Endothelial cell (in vitro differentiated cells): ENCODE data around the gene GAB2. TPM values are rescaled to one million over a fixed set of nuclear protein-coding genes. Genes with fewer than 3 reads are reported as not detected.

Source experiments
- DNase-seq: peaks from one replicate; pipeline ENCODE4 v3.0.0; 2021; ENCODE audit warnings: low spot score
- H3K27ac Mint-ChIP-seq: one replicate; pipeline ENCODE4 v1.8.0; 2021; ENCODE audit warnings: mixed read lengths, inconsistent platforms; ENCODE audit not compliant: unreplicated experiment
- H3K27me3 Mint-ChIP-seq: one replicate; pipeline ENCODE4 v1.8.0; 2021; ENCODE audit warnings: mild to moderate bottlenecking, moderate library complexity, mixed read lengths, inconsistent platforms; ENCODE audit not compliant: unreplicated experiment
- H3K36me3 Mint-ChIP-seq: one replicate; pipeline ENCODE4 v1.8.0; 2021; ENCODE audit warnings: mild to moderate bottlenecking, low read depth, mixed read lengths, inconsistent platforms; ENCODE audit not compliant: unreplicated experiment
- H3K4me1 Mint-ChIP-seq: one replicate; pipeline ENCODE4 v1.8.0; 2021; ENCODE audit warnings: mild to moderate bottlenecking, mixed read lengths, inconsistent platforms; ENCODE audit not compliant: unreplicated experiment
- H3K4me3 Mint-ChIP-seq: one replicate; pipeline ENCODE4 v1.8.0; 2021; ENCODE audit warnings: mild to moderate bottlenecking, mixed read lengths, inconsistent platforms; ENCODE audit not compliant: unreplicated experiment
- H3K9me3 Mint-ChIP-seq: one replicate; pipeline ENCODE4 v1.8.0; 2021; ENCODE audit warnings: mixed read lengths, inconsistent platforms; ENCODE audit not compliant: unreplicated experiment
- CTCF ChIP-seq: fragments of 200-600 bp; sonication (generic); IDR thresholded peaks from one replicate; pipeline ENCODE4 v1.5.0; 2021; ENCODE audit warnings: antibody characterized with exemption; ENCODE audit not compliant: unreplicated experiment
- total RNA-seq: library from RNA; stranded (reverse); fragmentation: NEBNext Ultra II Directional; extraction: Animal tissue kit (Norgen Biotek cat#: 25700); gene quantifications from one replicate; pipeline ENCODE4 v1.2.1, GENCODE V29; 2021; ENCODE audit not compliant: unreplicated experiment

The GAB2 gene
- total RNA-seq, 1 donor from 2014 or later, result 81.0 TPM

DNA sequence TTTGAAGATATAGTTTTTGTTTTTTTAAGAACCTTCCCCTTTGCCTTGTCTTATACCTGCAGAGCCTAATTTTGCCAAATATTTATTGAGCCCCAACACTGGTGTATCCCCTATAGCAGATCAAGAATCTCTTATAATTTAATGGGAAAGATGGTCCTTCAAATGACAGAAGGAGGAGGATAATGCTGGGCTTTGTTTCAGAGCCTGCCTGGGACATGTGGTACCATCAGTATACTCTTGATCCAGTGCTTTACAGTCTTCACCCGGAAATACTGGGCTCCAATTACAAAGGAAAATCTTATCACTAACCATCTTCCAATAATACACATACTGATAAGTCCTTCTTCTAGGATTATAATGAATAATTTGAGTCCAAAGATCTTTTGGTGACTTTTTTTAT, 84.7 kb downstream of the GAB2 start:
- no peaks in the 10 kb centered on the region for H3K36me3 Mint-ChIP-seq
- no peak for TF ChIP-seq CTCF
- no peaks in the 10 kb centered on the region for H3K27me3 Mint-ChIP-seq
- no peaks in the 10 kb centered on the region for H3K9me3 Mint-ChIP-seq
- H3K27ac Mint-ChIP-seq, result no peak overlapping the region
- no peak for DNase-seq
- peaks cover 30% of the 10 kb centered on the region for H3K4me1 Mint-ChIP-seq
- no peak overlapping the region for H3K4me3 Mint-ChIP-seq

DNA sequence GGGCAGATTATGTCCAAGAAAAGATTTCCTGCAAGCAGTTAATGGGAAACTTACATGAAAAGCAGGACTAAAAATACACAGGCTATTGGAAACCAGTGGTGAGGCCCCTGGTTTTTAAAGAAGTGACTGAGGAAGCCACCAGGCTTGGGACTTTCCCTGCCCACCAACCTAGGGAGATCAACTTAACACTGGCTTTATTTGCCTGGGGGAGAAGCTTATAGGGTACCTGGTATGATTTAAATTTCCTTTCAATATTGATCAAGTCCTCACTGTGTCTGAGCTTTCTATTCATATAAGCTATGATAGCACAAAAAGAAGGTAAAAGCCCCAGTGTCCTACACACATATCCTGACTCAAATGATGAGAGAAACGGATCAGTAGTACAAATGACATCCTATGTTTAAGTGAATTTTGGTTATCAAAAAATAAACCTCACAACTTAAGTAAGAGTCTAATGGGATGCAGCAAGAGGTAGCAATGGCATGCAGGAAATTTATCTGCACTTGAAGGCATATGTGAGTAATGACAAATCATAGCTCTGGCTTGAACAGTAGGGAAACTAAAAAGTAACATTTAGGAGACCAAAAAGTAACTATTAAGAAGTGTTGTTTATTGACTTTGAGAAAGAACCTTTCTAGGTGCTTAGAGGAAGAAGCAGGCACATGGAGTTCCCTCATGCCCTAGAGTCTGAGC, 85.3 kb downstream of the GAB2 start:
- no peak overlapping the region for H3K4me3 Mint-ChIP-seq
- TF ChIP-seq CTCF, result no peak
- H3K36me3 Mint-ChIP-seq, result no peaks in the 10 kb centered on the region
- H3K27me3 Mint-ChIP-seq, result no peaks in the 10 kb centered on the region
- no peak overlapping the region for H3K27ac Mint-ChIP-seq
- DNase-seq, result no peak
- H3K4me1 Mint-ChIP-seq, result peaks cover 30% of the 10 kb centered on the region
- no peaks in the 10 kb centered on the region for H3K9me3 Mint-ChIP-seq

- no peak overlapping the region for H3K27ac Mint-ChIP-seq
- H3K27me3 Mint-ChIP-seq, result no peaks in the 10 kb centered on the region
- no peak for TF ChIP-seq CTCF
- H3K9me3 Mint-ChIP-seq, result no peaks in the 10 kb centered on the region
- DNase-seq, result no peak
- H3K36me3 Mint-ChIP-seq, result no peaks in the 10 kb centered on the region
- H3K4me1 Mint-ChIP-seq, result peaks cover 30% of the 10 kb centered on the region
- H3K4me3 Mint-ChIP-seq, result no peak overlapping the region
Observed at GRCh38 chr11:78331711-78332110, 85.9 kb downstream of the GAB2 start.

DNA sequence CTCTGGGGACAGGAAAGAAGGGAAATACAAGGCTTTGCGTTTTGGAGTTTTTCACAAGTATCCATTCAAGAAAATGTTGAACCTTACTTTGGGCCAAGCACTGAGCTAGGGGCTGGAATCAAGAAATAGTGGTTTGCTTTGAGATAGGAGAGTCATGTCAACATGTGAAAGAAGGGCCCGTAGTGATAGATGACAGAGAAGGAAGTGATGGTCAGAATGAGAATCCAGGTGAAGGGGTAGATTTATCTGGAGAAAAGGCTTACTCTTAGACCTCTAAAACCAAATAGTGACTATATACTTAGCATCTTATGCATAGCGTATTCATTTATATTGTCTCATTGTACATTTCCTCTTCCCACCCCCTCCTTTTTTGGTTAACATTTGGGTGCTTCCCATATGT, 87.3 kb downstream of the GAB2 start:
- no peak overlapping the region for H3K27ac Mint-ChIP-seq
- H3K4me3 Mint-ChIP-seq, result no peak overlapping the region
- DNase-seq, result no peak
- H3K4me1 Mint-ChIP-seq, result peaks cover 30% of the 10 kb centered on the region
- H3K9me3 Mint-ChIP-seq, result no peaks in the 10 kb centered on the region
- H3K27me3 Mint-ChIP-seq, result no peaks in the 10 kb centered on the region
- no peak for TF ChIP-seq CTCF
- H3K36me3 Mint-ChIP-seq, result no peaks in the 10 kb centered on the region

- no peak for TF ChIP-seq CTCF
- H3K4me3 Mint-ChIP-seq, result no peak overlapping the region
- no peaks in the 10 kb centered on the region for H3K27me3 Mint-ChIP-seq
- no peak overlapping the region for H3K27ac Mint-ChIP-seq
- no peaks in the 10 kb centered on the region for H3K36me3 Mint-ChIP-seq
- H3K9me3 Mint-ChIP-seq, result no peaks in the 10 kb centered on the region
- DNase-seq, result no peak
- peaks cover 22% of the 10 kb centered on the region for H3K4me1 Mint-ChIP-seq
Observed at GRCh38 chr11:78327945-78328344, 89.7 kb downstream of the GAB2 start.
